SK-N-SH treated with all-trans-retinoic acid at 6 μM for 48 hours (cell line): ENCODE measurements around the gene ZNF674.

Experiments
- TOX ChIP-seq: fragments of 250-450 bp; sonication (Bioruptor Pico); IDR thresholded peaks from 2 replicates; pipeline ENCODE4 v1.8.0; 2021; ENCODE audit warnings: mild to moderate bottlenecking, moderate library complexity, borderline replicate concordance
- TF ChIP-seq, protein P1 (sequence below): fragments of 250-450 bp; sonication (Bioruptor Pico); IDR thresholded peaks from 2 replicates; pipeline ENCODE4 v1.8.0; 2020; ENCODE audit warnings: mild to moderate bottlenecking, moderate library complexity, borderline replicate concordance

DNA sequence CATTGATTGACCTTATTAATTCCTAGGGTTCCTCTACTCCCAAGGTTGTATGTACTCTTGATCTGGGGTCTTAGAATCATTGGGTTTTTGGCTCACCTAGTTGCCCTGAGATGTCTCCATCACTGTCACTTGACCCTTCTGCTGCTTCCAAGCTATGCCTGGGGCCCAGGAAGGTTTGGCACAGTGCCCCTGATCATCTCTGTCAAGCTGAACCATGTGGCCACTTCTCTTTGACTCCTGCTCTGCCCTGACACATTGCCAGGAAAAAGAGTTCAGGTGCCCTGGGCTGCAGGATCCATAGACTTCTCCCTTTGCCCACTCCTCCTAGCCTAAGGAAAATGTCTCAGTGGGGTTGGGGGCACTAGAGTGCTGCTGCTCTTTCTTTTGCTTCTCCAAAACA, 24.4 kb upstream of the ZNF674 start:
- TF ChIP-seq, protein P1, sequence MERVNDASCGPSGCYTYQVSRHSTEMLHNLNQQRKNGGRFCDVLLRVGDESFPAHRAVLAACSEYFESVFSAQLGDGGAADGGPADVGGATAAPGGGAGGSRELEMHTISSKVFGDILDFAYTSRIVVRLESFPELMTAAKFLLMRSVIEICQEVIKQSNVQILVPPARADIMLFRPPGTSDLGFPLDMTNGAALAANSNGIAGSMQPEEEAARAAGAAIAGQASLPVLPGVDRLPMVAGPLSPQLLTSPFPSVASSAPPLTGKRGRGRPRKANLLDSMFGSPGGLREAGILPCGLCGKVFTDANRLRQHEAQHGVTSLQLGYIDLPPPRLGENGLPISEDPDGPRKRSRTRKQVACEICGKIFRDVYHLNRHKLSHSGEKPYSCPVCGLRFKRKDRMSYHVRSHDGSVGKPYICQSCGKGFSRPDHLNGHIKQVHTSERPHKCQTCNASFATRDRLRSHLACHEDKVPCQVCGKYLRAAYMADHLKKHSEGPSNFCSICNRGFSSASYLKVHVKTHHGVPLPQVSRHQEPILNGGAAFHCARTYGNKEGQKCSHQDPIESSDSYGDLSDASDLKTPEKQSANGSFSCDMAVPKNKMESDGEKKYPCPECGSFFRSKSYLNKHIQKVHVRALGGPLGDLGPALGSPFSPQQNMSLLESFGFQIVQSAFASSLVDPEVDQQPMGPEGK: no peak
- no peak for TF ChIP-seq TOX
